Body of pancreas (tissue), 4 donors: ENCODE measurements around the gene AFG1L. TPM values are rescaled to one million over a fixed set of nuclear protein-coding genes. Genes with fewer than 3 reads are reported as not detected.

Experiments used
- ATAC-seq: fragments of 150-250 bp; one replicate; pipeline ENCODE4 v1.9.1; 2016
- DNase-seq, 4 donors: peaks; one replicate each; pipeline ENCODE4 v3.0.0-alpha.2; 2019
- H3K27ac ChIP-seq, 4 donors: fragments of 200-600 bp; sonication (generic); 1 replicate in 3 of 4; 2 replicates in 1 of 4; pipeline versions ENCODE4 v1.5.1 to v1.6.1; 2016 to 2019; ENCODE audit warnings: mild to moderate bottlenecking in 1 of 4, mixed read lengths in 1 of 4, moderate library complexity in 1 of 4
- H3K27me3 ChIP-seq, 2 donors: fragments of 200-600 bp; sonication (generic); one replicate each; pipeline ENCODE4 v1.6.0; 2016; ENCODE audit warnings: mild to moderate bottlenecking in 1 of 2
- H3K36me3 ChIP-seq, 2 donors: fragments of 200-600 bp; sonication (generic); replicated peaks in 1 of 2; 2 replicates each; pipeline ENCODE4 v1.5.1; 2016; ENCODE audit warnings: low read depth in 2 of 2; ENCODE audit not compliant: insufficient read depth in 1 of 2
- H3K4me1 ChIP-seq: fragments of 200-600 bp; sonication (generic); one replicate; pipeline ENCODE4 v1.6.0; 2016
- H3K4me3 ChIP-seq, 2 donors: fragments of 200-600 bp; sonication (generic); 1 replicate in 1 of 2; 2 replicates in 1 of 2; pipeline ENCODE4 v1.5.1; 2016 to 2019
- H3K9me3 ChIP-seq, 3 donors: fragments of 200-600 bp; sonication (generic); 1 replicate in 2 of 3; 2 replicates in 1 of 3; pipeline ENCODE4 v1.5.1; 2016
- POLR2A ChIP-seq, 3 donors: fragments of 450-650 bp; IDR thresholded peaks; one replicate each; pipeline ENCODE4 v1.6.1; 2016; ENCODE audit warnings: antibody characterized with exemption in 3 of 3, mild to moderate bottlenecking in 2 of 3
- WGBS, 2 donors: methylation state at CpG; one replicate each; pipeline ENCODE4 v1.1.5; 2017; 5-methylcytosine and 5-hydroxymethylcytosine counted together
- intact Hi-C: fragments of 100-400 bp; cut with DNase I; formaldehyde crosslinking; loops from one replicate; pipeline ENCODE4 v1.15.1; 2023
- total RNA-seq, 2 donors: library from RNA; depleted of rRNA; stranded (reverse); fragments of >200 nt; gene quantifications; one replicate each; pipeline ENCODE4 v1.1.0, GENCODE V29; 2016
- TF ChIP-seq, protein P1 (sequence below), 7 experiments: fragments of 450-650 bp in 4 of 7; fragments of 200-600 bp in 3 of 7; sonication (generic) in 3 of 7; IDR thresholded peaks; one replicate each; pipeline ENCODE4 v1.5.1; 2016 to 2019; ENCODE audit warnings: antibody characterized with exemption in 7 of 7

The AFG1L gene
- total RNA-seq, 2 donors from 2014 or later: 1.6 to 4.0 TPM

DNA sequence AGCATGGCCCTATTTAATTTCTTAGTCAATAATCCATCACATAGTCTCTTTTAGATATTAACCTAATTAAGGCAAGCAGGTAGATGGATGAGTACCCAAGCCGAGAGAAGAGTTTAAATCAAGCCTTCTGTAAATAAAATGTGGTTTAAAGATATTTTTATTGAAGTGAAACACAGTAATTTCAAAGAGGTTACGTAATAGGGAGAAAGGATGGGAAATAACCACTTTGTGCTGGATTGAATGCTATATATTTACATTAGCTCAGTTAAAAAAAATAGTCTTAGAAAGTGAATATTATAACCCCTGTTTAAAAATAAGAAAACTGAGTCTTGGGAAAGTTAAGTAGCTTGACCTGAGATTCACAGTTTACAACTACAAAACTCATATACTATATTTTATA is 228.8 kb downstream of the AFG1L start:
- DNase-seq (no peak), ATAC-seq (no peak)
- WGBS, 2 donors: 69 to 80% methylated on average over 2 of the region's 2 CpGs
- no peaks in the 10 kb centered on the region for H3K27me3 ChIP-seq
- H3K36me3 ChIP-seq: no peaks in the 10 kb centered on the region
- no peak overlapping the region for H3K4me3 ChIP-seq
- no peaks in the 10 kb centered on the region for H3K4me1 ChIP-seq
- intact Hi-C loops: no loop called here
- no peak overlapping the region for H3K27ac ChIP-seq
- no peaks in the 10 kb centered on the region for H3K9me3 ChIP-seq
- no peak for TF ChIP-seq POLR2A (IDR thresholded peaks at IDR 0.05)
- TF ChIP-seq, protein P1, sequence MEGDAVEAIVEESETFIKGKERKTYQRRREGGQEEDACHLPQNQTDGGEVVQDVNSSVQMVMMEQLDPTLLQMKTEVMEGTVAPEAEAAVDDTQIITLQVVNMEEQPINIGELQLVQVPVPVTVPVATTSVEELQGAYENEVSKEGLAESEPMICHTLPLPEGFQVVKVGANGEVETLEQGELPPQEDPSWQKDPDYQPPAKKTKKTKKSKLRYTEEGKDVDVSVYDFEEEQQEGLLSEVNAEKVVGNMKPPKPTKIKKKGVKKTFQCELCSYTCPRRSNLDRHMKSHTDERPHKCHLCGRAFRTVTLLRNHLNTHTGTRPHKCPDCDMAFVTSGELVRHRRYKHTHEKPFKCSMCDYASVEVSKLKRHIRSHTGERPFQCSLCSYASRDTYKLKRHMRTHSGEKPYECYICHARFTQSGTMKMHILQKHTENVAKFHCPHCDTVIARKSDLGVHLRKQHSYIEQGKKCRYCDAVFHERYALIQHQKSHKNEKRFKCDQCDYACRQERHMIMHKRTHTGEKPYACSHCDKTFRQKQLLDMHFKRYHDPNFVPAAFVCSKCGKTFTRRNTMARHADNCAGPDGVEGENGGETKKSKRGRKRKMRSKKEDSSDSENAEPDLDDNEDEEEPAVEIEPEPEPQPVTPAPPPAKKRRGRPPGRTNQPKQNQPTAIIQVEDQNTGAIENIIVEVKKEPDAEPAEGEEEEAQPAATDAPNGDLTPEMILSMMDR (IDR thresholded peaks at IDR 0.05): no peak

DNA sequence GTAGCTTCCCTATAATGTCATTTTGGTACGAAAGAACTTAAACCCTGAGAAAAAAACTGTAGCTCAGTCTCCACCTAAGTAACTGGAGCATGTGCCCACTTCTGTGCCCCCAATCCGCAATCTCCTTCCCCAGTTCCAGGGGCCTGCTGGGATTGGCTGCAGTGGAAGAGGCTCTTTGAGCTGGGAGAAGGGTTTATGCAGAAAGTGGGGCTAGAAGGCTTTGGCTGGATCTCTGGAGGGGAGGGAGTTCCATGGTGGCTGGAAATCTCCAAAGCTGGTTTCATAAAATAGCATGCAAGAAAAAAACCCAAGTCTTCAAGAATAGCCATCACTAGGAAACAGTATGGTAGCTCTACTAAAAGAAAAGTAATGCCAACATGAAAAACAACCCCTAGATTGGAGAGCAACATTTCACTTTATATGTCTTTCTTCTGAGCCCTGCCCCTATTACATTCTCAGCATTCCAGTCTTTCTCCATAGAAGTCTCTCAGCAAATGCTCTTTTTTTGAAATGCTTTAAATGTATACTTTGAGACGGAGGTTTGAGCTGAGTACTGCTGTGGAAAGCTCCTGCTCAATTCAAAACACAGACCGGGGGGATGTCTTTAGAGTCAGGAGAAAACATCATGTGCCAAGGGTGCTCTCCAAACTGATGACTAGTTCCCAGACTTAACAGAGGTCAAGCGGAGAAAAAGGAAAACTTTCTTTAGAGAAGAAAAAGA is 229.8 kb downstream of the AFG1L start:
- TF ChIP-seq POLR2A (IDR thresholded peaks at IDR 0.05): no peak
- TF ChIP-seq, protein P1 (IDR thresholded peaks at IDR 0.05): no peak
- no peak overlapping the region for H3K27ac ChIP-seq
- H3K4me1 ChIP-seq: no peaks in the 10 kb centered on the region
- intact Hi-C loops: loop anchor here (5.0 kb wide), 1 partner anchor 412 kb away; no protein-coding TSS in a partner anchor
- no peaks in the 10 kb centered on the region for H3K36me3 ChIP-seq
- DNase-seq (no peak), ATAC-seq (no peak)
- WGBS, 2 donors: 84 to 88% methylated on average over 5 of the region's 5 CpGs
- H3K9me3 ChIP-seq: no peaks in the 10 kb centered on the region
- no peaks in the 10 kb centered on the region for H3K27me3 ChIP-seq
- H3K4me3 ChIP-seq: no peak overlapping the region

DNA sequence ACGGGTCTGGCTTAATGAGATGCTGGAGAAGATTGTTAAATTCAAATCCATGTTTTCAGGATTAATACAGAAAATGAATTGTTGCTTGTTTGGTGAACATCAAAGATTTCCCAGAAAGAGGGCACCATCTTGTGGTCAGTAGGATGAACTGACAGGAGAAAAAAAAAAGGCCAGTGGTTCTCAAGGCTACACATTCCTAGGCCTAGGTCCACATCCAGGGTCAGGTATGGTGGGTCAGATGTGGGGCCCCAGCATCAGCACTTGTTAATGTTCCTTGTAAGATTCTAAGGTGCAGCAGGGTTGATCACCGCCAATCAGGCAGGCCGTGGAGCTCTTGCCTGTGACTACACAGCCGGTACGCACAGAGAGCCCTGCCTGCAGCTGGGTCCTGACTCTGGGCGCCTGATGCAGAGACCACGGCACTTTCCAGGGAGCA is 231.9 kb downstream of the AFG1L start:
- no peaks in the 10 kb centered on the region for H3K9me3 ChIP-seq
- H3K27me3 ChIP-seq: no peaks in the 10 kb centered on the region
- no peak overlapping the region for H3K4me3 ChIP-seq
- intact Hi-C loops: loop anchor here (5.0 kb wide), 1 partner anchor 414 kb away; no protein-coding TSS in a partner anchor
- TF ChIP-seq, protein P1 (IDR thresholded peaks at IDR 0.05): peak; percentile 61 to 90 (median 82)
- TF ChIP-seq POLR2A (IDR thresholded peaks at IDR 0.05): no peak
- H3K27ac ChIP-seq: no peak overlapping the region
- WGBS, 2 donors: 69 to 70% methylated on average over 7 of the region's 7 CpGs
- H3K36me3 ChIP-seq: no peaks in the 10 kb centered on the region
- DNase-seq: peak in 1 of 4 donors; percentile 19
- ATAC-seq: peak; percentile 48
- H3K4me1 ChIP-seq: no peaks in the 10 kb centered on the region

DNA sequence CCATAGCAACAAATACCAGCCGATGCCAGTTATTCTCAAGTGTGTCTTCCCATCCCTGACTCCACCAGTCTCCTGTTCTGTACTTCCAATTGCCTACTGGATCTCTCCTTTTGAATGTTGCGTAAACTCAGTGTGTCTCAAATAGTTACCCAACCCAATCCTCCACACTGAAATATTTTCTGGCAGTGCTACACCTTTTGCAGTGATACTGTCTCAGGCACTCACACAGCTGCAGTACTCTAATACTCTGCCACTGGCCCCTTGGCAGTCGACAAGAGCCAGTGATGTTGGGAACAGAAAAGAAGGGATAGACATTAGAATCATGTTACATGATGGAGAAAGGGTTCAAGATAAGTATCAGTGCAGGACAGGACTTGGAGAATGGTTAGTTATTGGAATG is 234.0 kb downstream of the AFG1L start:
- H3K9me3 ChIP-seq: no peaks in the 10 kb centered on the region
- ATAC-seq: no peak
- H3K4me1 ChIP-seq: no peaks in the 10 kb centered on the region
- H3K27ac ChIP-seq: no peak overlapping the region
- H3K36me3 ChIP-seq: no peaks in the 10 kb centered on the region
- DNase-seq: no peak
- no peak overlapping the region for H3K4me3 ChIP-seq
- TF ChIP-seq, protein P1 (IDR thresholded peaks at IDR 0.05): no peak
- no peak for TF ChIP-seq POLR2A (IDR thresholded peaks at IDR 0.05)
- intact Hi-C loops: loop anchor here (5.0 kb wide), 1 partner anchor 417 kb away; no protein-coding TSS in a partner anchor
- H3K27me3 ChIP-seq: no peaks in the 10 kb centered on the region
- 49 to 69% methylated on average over 3 of the region's 3 CpGs for WGBS, 2 donors

DNA sequence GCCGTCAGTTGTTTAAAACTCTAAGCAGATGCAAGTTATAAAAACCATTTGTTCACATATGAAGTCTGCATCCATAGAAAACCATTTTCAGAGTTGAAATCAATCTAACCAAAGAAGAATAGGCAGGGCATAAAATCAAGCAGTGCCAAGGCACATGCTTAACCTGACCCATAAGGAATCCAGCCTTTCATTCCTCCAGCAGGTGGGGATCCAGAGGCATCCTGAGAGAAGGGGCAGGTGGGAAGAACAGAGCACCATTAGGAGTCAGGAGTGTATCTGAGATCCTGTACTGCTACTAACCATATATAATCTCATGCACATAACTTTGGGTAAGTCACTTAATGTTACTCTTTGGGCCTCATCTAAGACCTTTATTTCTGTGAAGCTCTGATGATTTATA is 236.5 kb downstream of the AFG1L start:
- Histone ChIP-seq H3K36me3 (no peaks in the 10 kb centered on the region), H3K27ac (no peak overlapping the region), H3K4me1 (no peaks in the 10 kb centered on the region), H3K4me3 (no peak overlapping the region), H3K9me3 (no peaks in the 10 kb centered on the region), H3K27me3 (no peaks in the 10 kb centered on the region)
- intact Hi-C loops: no loop called here
- ATAC-seq: no peak
- WGBS, 2 donors: 85 to 88% methylated on average over 1 of the region's 1 CpG
- TF ChIP-seq, protein P1 (IDR thresholded peaks at IDR 0.05): no peak
- TF ChIP-seq POLR2A (IDR thresholded peaks at IDR 0.05): no peak
- no peak for DNase-seq
